Astrocyte of the cerebellum (primary cell): ENCODE measurements around the gene C18orf63.
"Not testable (repeated sequence)": the region's sequence is repeated elsewhere in the genome, so short reads cannot be mapped to it uniquely, and the experiment has no call there.

Experiments used
- DNase-seq: peaks from one replicate; pipeline ENCODE4 v3.0.0-alpha.2; 2011; ENCODE audit warnings: low read depth
- H3K4me3 ChIP-seq: 2 replicates; pipeline ENCODE4 v1.5.1; 2011; ENCODE audit warnings: mild to moderate bottlenecking, low read depth, low read length, moderate library complexity
- CTCF ChIP-seq: IDR thresholded peaks from 2 replicates; pipeline ENCODE4 v1.5.1; 2012; ENCODE audit warnings: low read length, low read depth, moderate library complexity, mild to moderate bottlenecking; ENCODE audit errors: missing control alignments
- in situ Hi-C: cut with HindIII; loops from 2 replicates; pipeline ENCODE4 v1.10.0; 2017; ENCODE audit warnings: low sequenced_read_pairs

C18orf63 gene

GRCh38 chr18:74284980-74285355 lies 30.7 kb upstream of the C18orf63 start:
- DNase-seq = no peak
- in situ Hi-C loops = no loop called here
- TF ChIP-seq CTCF = no peak
- no peak overlapping the region for H3K4me3 ChIP-seq

DNA sequence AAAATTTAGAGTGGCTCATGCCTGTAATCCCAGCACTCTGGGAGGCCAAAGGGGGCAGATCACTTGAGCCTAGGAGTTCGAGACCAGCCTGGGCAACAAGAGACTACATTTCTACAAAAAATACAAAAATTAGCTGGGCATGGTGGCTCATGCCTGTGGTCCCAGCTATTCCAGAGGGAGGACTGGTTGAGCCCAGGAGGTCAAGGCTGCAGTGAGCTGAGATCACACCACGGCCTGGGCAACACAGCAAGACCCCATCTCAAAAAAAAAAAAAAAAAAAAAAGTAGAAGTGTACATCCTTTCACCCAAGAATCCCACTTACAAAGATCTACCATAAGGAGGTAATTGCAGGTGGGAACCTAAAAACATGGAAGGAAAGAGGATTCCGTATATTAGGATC lies 30.1 kb upstream of the C18orf63 start:
- DNase-seq, in situ Hi-C loops, H3K4me3 ChIP-seq: not testable (repeated sequence)

DNA sequence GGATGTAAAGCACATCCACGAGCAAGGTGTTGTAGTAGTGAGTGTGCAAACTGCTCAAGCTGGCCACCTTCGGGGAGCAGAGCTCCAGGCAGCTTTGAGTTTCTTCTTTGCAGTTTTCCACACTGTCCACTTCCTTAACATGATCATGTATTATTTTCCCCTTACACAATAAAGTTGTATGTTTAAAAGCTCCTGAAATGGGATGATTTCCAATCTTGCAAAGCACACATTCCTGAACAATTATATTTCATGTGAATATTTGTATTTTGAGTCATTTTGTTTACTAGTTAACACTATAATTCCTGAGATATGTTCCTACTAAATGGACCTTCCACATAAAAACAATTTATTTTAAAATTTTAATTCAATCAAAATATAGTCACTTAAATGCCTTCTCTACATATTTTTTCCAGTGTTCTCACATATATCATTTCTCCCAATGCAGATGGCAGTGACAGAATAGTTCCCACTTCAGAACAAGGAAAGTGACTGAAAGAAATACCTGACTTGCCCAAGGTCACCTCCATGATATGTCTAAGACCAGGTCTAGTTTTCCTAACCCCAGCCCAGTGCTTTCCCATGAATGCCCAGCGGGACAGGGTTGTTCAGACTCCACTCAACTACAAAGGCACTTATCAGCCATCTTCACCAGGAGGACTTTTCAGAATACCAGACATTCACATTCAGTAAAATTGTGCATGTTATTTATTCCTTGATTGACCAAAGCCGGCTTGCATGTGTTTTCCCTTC lies 29.4 kb upstream of the C18orf63 start:
- H3K4me3 ChIP-seq = no peak overlapping the region
- no peak for DNase-seq
- no peak for TF ChIP-seq CTCF
- in situ Hi-C loops = no loop called here

- DNase-seq = no peak
- in situ Hi-C loops = no loop called here
- TF ChIP-seq CTCF = no peak
- no peak overlapping the region for H3K4me3 ChIP-seq
These were observed 28.8 kb upstream of the C18orf63 start for GRCh38 chr18:74286856-74287255.

- no peak for TF ChIP-seq CTCF
- no peak overlapping the region for H3K4me3 ChIP-seq
- DNase-seq = no peak
- in situ Hi-C loops = no loop called here
These were observed 27.6 kb upstream of the C18orf63 start for GRCh38 chr18:74288041-74288440.

- TF ChIP-seq CTCF = no peak
- DNase-seq = no peak
- in situ Hi-C loops = no loop called here
- H3K4me3 ChIP-seq = no peak overlapping the region
These were observed 26.9 kb upstream of the C18orf63 start for GRCh38 chr18:74288730-74289129.

DNA sequence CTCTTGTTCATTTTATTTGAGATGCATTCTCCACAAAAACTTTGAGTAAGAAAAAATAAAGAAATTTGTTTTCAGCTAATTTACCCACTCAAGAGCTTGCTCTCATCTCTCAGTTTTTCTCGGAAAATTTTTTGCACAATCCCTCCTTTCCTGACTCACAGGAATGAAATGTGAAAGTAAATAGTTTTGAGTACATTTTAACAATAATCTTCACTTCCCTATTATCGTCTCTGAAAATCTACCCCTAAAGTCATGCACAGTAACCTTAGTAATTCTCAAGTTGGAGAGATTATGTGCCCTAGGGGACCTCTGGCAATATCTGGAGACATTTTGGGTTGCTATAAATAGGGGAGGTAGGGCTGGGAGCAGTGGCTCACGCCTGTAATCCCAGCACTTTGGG lies 26.5 kb upstream of the C18orf63 start:
- in situ Hi-C loops = no loop called here

More for the DNA sequence above, 26.5 kb upstream of the C18orf63 start:
- TF ChIP-seq CTCF = no peak
- H3K4me3 ChIP-seq = no peak overlapping the region
- no peak for DNase-seq
